GM12864 (cell line): ENCODE data around the gene PLA1A.

Experiments
- DNase-seq: peaks from one replicate; pipeline ENCODE4 v3.0.0-alpha.2; 2011; ENCODE audit warnings: low read depth
- H3K4me3 ChIP-seq: 2 replicates; pipeline ENCODE4 v1.5.1; 2011; ENCODE audit warnings: mild to moderate bottlenecking, low read depth, low read length, control low read depth
- CTCF ChIP-seq: IDR thresholded peaks from 2 replicates; pipeline ENCODE4 v1.5.1; 2011; ENCODE audit warnings: low read depth, mild to moderate bottlenecking, moderate library complexity, low read length, control low read depth, inconsistent platforms; ENCODE audit errors: missing control alignments

Gene PLA1A

GRCh38 chr3:119627461-119627860, 29.8 kb downstream of the PLA1A start:
- no peak for TF ChIP-seq CTCF
- no peak for DNase-seq
- peak overlapping the region; percentile 6; the same call in 1 of the 2 replicates for H3K4me3 ChIP-seq

- no peak for TF ChIP-seq CTCF
- no peak overlapping the region; the same call in 1 of the 2 replicates for H3K4me3 ChIP-seq
- no peak for DNase-seq
These were observed 30.7 kb downstream of the PLA1A start for GRCh38 chr3:119628390-119628789.

GRCh38 chr3:119628816-119629445, 31.2 kb downstream of the PLA1A start:
- no peak overlapping the region; the same call in 1 of the 2 replicates for H3K4me3 ChIP-seq
- no peak for TF ChIP-seq CTCF
- no peak for DNase-seq

- no peak for TF ChIP-seq CTCF
- DNase-seq: no peak
- H3K4me3 ChIP-seq: no peak overlapping the region
These were observed 32.6 kb downstream of the PLA1A start for GRCh38 chr3:119630128-119630879.

GRCh38 chr3:119630880-119631329, 33.2 kb downstream of the PLA1A start:
- no peak overlapping the region for H3K4me3 ChIP-seq
- DNase-seq: no peak
- TF ChIP-seq CTCF: no peak

GRCh38 chr3:119631516-119631915, 33.8 kb downstream of the PLA1A start:
- H3K4me3 ChIP-seq: no peak overlapping the region
- TF ChIP-seq CTCF: no peak
- no peak for DNase-seq
